GM12878 (cell line): Measurements from ENCODE around the gene SMAD1. TPM values are rescaled to one million over a fixed set of nuclear protein-coding genes. Genes with fewer than 3 reads are reported as not detected.

Source experiments
- ATAC-seq: fragments of 200-7000 bp; cut with Tn5 transposase; 3 replicates; pipeline ENCODE4 v1.9.1; 2020; ENCODE audit warnings: mild to moderate bottlenecking, moderate library complexity
- BruUV-seq: library from RNA; stranded (reverse); fragments of 400-500 nt; replicated peaks from 2 replicates; lab custom pipeline; 2021; lab: Mats Ljungman, UMichigan
- CTCF ChIA-PET: fragments of 300-600 bp; sonication (Branson Sonifier 250); formaldehyde crosslinking; extraction: SDS; loops from one replicate; lab custom pipeline; 2021; ENCODE audit warnings: inconsistent platforms; lab: Yijun Ruan, JAX
- POLR2A ChIA-PET: fragments of 350-600 bp; formaldehyde crosslinking; extraction: SDS; loops from one replicate; lab custom pipeline; 2021; ENCODE audit warnings: inconsistent platforms; lab: Charles Lee
- RAD21 ChIA-PET: fragments of 300-600 bp; sonication (Branson Sonifier 250); formaldehyde crosslinking; loops from one replicate; lab custom pipeline; 2023; ENCODE audit warnings: antibody characterized with exemption; ENCODE audit not compliant: unreplicated experiment; lab: Charles Lee
- SMC1A ChIA-PET: fragments of 300-600 bp; sonication (Branson Sonifier 250); formaldehyde crosslinking; loops from one replicate; lab custom pipeline; 2023; ENCODE audit not compliant: unreplicated experiment, uncharacterized antibody; lab: Charles Lee
- DNase-seq: peaks from one replicate; pipeline ENCODE4 v3.0.0-alpha.2; 2011; ENCODE audit warnings: low read depth, low spot score
- FAIRE-seq: peaks from 3 replicates; lab custom pipeline; 2011; peaks lifted over from hg19 to GRCh38; lab: Jason Lieb, UNC
- H2AFZ ChIP-seq: 2 replicates; pipeline ENCODE4 v1.6.0; 2011; ENCODE audit warnings: low read depth, low read length, control low read depth; ENCODE audit not compliant: control insufficient read depth
- H3K27ac ChIP-seq: 2 replicates; pipeline ENCODE4 v1.5.1; 2011; ENCODE audit warnings: control low read depth; ENCODE audit not compliant: control insufficient read depth, insufficient read depth
- H3K27me3 ChIP-seq, 2 experiments: replicated peaks in 1 of 2; 2 replicates each; pipeline versions ENCODE4 v1.6.0 to v1.6.1; 2011; ENCODE audit warnings: low read length in 1 of 2; ENCODE audit not compliant: control insufficient read depth in 2 of 2, insufficient read depth in 2 of 2
- H3K36me3 ChIP-seq, 2 experiments: 2 replicates each; pipeline ENCODE4 v1.5.1; 2011; ENCODE audit warnings: low read length in 1 of 2; ENCODE audit not compliant: control insufficient read depth in 2 of 2, insufficient read depth in 2 of 2
- H3K4me1 ChIP-seq: 2 replicates; pipeline ENCODE4 v1.6.1; 2011; ENCODE audit warnings: mild to moderate bottlenecking, low read length, moderate library complexity, mixed read lengths; ENCODE audit not compliant: control insufficient read depth, insufficient read depth
- H3K4me2 ChIP-seq: 2 replicates; pipeline ENCODE4 v1.6.0; 2011; ENCODE audit warnings: control low read depth; ENCODE audit not compliant: control insufficient read depth, insufficient read depth
- H3K4me3 ChIP-seq: fragments of 200-600 bp; sonication (generic); 2 replicates; pipeline ENCODE4 v1.5.1; 2016
- H3K79me2 ChIP-seq: 2 replicates; pipeline ENCODE4 v1.6.0; 2011; ENCODE audit warnings: low read length; ENCODE audit not compliant: control insufficient read depth, insufficient read depth
- H3K9ac ChIP-seq: 2 replicates; pipeline ENCODE4 v1.8.0; 2011; ENCODE audit warnings: low read length, control low read depth, mixed read lengths; ENCODE audit not compliant: control insufficient read depth, insufficient read depth
- H3K9me3 ChIP-seq: replicated peaks from 3 replicates; pipeline ENCODE4 v1.5.1; 2011; ENCODE audit warnings: mild to moderate bottlenecking, low read length; ENCODE audit not compliant: control insufficient read depth, insufficient read depth
- H4K20me1 ChIP-seq: 2 replicates; pipeline ENCODE4 v1.6.0; 2011; ENCODE audit not compliant: control insufficient read depth, insufficient read depth
- BMI1 ChIP-seq: fragments of 450-650 bp; IDR thresholded peaks from 2 replicates; pipeline ENCODE4 v1.6.1; 2016; ENCODE audit warnings: mild to moderate bottlenecking, moderate library complexity, borderline replicate concordance
- EGR1 ChIP-seq, 2 experiments: IDR thresholded peaks; 1 replicate in 1 of 2; 2 replicates in 1 of 2; pipeline ENCODE4 v1.6.1; 2011 to 2012; ENCODE audit warnings: low read depth in 2 of 2, low read length in 2 of 2, borderline replicate concordance in 1 of 2, mild to moderate bottlenecking in 1 of 2, moderate library complexity in 1 of 2
- KLF5 ChIP-seq: fragments of 450-650 bp; IDR thresholded peaks from 2 replicates; pipeline ENCODE4 v1.6.1; 2014; ENCODE audit warnings: mild to moderate bottlenecking; ENCODE audit not compliant: partially characterized antibody
- PAX5 ChIP-seq: IDR thresholded peaks from 2 replicates; pipeline ENCODE4 v1.6.1; 2011; ENCODE audit warnings: low read depth, low read length, borderline replicate concordance
- PRDM15 ChIP-seq: fragments of 450-650 bp; formaldehyde crosslinking; IDR thresholded peaks from 2 replicates; pipeline ENCODE4 v1.4.0; 2020; ENCODE audit warnings: mild to moderate bottlenecking, moderate library complexity
- RCOR1 ChIP-seq: conservative IDR thresholded peaks from 2 replicates; pipeline ENCODE4 v1.6.1; 2012; ENCODE audit warnings: low read depth, low read length, improper control_type of control experiment
- ZNF592 ChIP-seq: fragments of 450-650 bp; IDR thresholded peaks from 2 replicates; pipeline ENCODE4 v1.6.1; 2017; ENCODE audit warnings: mild to moderate bottlenecking, moderate library complexity
- WGBS: methylation state at CpG from one replicate; pipeline ENCODE4 v1.1.6; 2016; ENCODE audit warnings: low lambda C conversion rate; ENCODE audit not compliant: insufficient replicate concordance, insufficient coverage; ENCODE audit errors: missing lambda C conversion rate; 5-methylcytosine and 5-hydroxymethylcytosine counted together
- in situ Hi-C: fragments of 300-500 bp; cut with MboI; formaldehyde crosslinking; loops from 9 replicates; pipeline ENCODE4 v1.14.3; 2018; ENCODE audit warnings: mixed read lengths
- intact Hi-C: fragments of 100-400 bp; cut with micrococcal nuclease; formaldehyde crosslinking; loops from one replicate; pipeline ENCODE4 v1.14.2; 2022; ENCODE audit not compliant: unreplicated experiment
- polyA plus RNA-seq, 11 experiments: library from polyadenylated mRNA; depleted of rRNA in 4 of 11; unstranded in 6 of 11; stranded (reverse) in 5 of 11; fragments of >200 nt; fragmentation: Nextera tagmentation in 4 of 11; fragmentation: Illumina TruSeq in 1 of 11; extraction: Ambion mirVana in 4 of 11; extraction: Trizol in 1 of 11; gene quantifications; 1 replicate in 1 of 11; 2 replicates in 10 of 11; pipeline versions ENCODE4 v1.2.1 to v1.2.3, GENCODE V29; 2011 to 2016; ENCODE audit warnings: inconsistent platforms in 2 of 11, missing spikeins in 2 of 11, low read depth in 1 of 11
- total RNA-seq, 4 experiments: library from RNA; depleted of rRNA in 3 of 4; stranded (reverse); fragments of >200 nt in 3 of 4; fragmentation: Illumina TruSeq in 1 of 4; extraction: Trizol in 1 of 4; gene quantifications; 2 replicates each; pipeline versions ENCODE4 v1.2.1 to v1.2.3, GENCODE V29; 2013 to 2021

The SMAD1 gene
- total and polyA plus RNA-seq, 10 of the 15 experiments (the other 5 are each of a cell fraction or from before 2014, with no cell fraction given): 0.29 to 17.5 (median 13.6) TPM

- no peak for TF ChIP-seq ZNF592
- TF ChIP-seq RCOR1: no peak
- TF ChIP-seq BMI1: no peak
- TF ChIP-seq PAX5: no peak
These were observed 64.0 kb downstream of the SMAD1 start (continued) for GRCh38 chr4:145545538-145546174.

- DNase-seq: no peak
- Histone ChIP-seq H4K20me1 (no peaks in the 10 kb centered on the region), H3K36me3 (peaks cover 0 to 3% of the 10 kb centered on the region in 2 experiments; a peak in 1 of 4 replicates), H3K79me2 (no peaks in the 10 kb centered on the region)
- FAIRE-seq: no peak
- BruUV-seq: no TSS peak
- 74% methylated on average over 7 of the region's 7 CpGs for WGBS
- ATAC-seq: no peak
- no peak for TF ChIP-seq KLF5
- no peak for TF ChIP-seq EGR1 (IDR thresholded peaks at IDR 0.05; ENCODE audit: borderline replicate concordance in 1 of 2, low read depth in 2 of 2, low read length in 2 of 2)
- TF ChIP-seq PRDM15 (CRISPR knock-in tag): no peak
- TF ChIP-seq, all 136 proteins: peak for 0
- Histone ChIP-seq H3K27ac (no peak overlapping the region; the same call in 1 of the 2 replicates), H3K4me2 (no peak overlapping the region), H3K9ac (no peak overlapping the region), H2AFZ (no peak overlapping the region), H3K4me3 (no peak overlapping the region), H3K4me1 (peaks cover 2% of the 10 kb centered on the region; the same call in 1 of the 2 replicates), H3K27me3 (no peaks in the 10 kb centered on the region), H3K9me3 (no peaks in the 10 kb centered on the region)
- ChIA-PET CTCF (no interaction called here), RAD21 (no interaction called here), SMC1A (interaction anchor here (0.6 to 2.0 kb wide), 4 partner anchors 9 to 663 kb away, joined by 3 to 9 read pairs (median 4); no protein-coding TSS in a partner anchor), POLR2A (no interaction called here)
- in situ Hi-C loops: no loop called here
- intact Hi-C loops: no loop called here
These were observed 64.7 kb downstream of the SMAD1 start for GRCh38 chr4:145546175-145546915.
